HG02938 (cell line): ENCODE results near the gene COL13A1.

Experiments
- ATAC-seq: cut with Tn5 transposase; IDR thresholded peaks from one replicate; pipeline ENCODE4 v1.9.1; 2021; ENCODE audit warnings: mild to moderate bottlenecking, moderate library complexity; ENCODE audit not compliant: unreplicated experiment

The COL13A1 gene

DNA sequence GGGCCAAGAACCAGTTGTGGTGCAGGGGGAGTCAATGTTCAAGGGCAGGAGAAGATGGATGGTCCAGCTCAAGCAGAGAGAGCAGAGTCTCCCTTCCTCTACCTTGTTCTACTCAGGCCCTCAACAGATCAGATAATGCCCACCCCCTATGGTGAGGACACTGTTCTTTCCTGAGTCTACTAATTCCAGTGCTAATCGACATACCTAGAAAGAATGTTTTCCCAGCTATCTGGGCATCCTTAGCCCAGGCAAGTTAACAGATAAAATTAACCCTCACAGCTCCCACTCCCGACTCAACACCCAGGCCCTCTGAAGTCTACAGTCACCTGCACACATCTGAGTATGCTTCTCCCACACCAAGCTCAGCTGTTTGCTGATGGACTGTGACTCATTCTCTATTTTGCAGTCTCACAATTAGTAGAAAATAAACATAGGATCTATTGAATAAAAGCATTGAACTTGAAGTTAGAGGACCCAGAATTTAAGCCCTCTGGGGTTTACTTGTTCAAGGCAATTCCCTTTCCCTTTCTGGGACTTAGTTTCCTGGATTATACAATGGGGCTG, 17.1 kb downstream of the COL13A1 start:
- ATAC-seq: no peak

DNA sequence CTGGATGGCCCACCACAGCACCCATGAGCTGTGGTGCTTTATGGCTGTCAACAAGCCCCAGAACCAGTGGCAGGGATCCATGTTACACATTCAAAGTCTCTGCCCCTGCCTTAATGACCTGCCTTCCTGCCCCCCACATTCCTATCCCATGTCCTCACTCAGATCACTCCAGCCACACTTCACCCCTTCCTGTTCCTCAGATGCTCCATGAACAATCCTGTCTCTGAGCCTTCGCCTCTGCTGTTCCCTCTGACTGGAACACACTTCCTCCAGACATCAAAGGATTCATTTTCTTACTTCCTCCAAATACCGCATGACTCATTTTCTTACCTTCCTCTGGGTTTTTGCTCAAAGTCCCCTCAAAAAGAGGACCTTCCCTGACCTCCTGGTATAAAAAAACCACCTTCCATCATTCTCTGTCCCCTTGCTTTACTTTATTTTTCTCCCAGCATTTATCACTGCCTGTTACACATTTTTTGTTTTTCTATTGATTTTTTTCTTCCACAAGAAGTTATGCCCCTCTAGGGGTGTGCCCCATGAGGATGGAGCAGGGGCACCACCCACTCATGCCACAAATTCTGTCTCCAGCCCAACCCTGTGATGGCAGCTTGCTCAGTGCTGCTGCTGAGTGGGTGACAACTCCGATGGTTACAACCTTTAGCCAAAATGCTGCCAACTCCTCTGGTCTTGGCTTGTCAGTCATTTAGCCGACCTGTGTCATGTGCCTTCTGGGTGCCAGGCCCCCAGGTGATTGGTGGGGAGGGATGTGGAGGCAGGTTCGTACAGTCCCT, 18.2 kb downstream of the COL13A1 start:
- ATAC-seq: no peak

- ATAC-seq: no peak
Observed at GRCh38 chr10:69820817-69821216, 19.1 kb downstream of the COL13A1 start.

- no peak for ATAC-seq
Observed at GRCh38 chr10:69825604-69826003, 23.9 kb downstream of the COL13A1 start.

GRCh38 chr10:69826094-69826493, 24.4 kb downstream of the COL13A1 start:
- no peak for ATAC-seq

DNA sequence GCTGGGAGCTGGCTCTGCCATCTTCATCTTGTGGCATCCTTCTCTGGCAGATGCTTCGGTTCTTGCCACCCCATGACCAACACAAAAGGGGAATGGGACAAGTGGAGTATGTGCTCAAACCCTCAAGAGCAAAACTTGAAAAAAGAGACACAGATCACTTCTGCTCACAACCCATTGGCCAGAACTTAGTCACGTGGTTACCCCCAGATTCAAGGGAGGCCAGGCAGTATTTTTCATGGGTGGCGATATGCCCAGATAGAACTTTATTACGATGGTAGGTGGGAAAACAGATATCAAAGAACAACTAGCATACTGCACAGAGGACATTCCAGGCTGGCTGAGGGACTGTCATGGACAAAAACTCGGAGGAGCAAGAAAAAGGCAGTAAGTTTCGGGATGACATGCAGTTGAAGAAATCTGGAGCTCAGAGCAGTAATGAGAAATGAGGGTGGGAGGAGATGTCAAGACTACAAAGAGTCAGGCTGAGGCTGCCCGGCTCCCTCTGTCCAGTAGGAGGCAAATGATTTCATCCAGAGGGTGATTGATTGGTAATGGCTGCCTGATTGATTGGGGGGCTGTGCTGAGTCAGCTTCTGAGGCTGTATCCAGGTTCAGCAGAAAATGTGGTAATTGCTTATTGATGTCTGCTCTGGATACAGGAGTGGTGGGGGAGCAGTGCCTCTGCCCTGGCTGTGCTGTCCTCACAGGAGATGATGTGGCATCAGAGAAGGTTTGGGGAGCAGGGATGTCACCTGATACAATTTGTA, 25.3 kb downstream of the COL13A1 start:
- ATAC-seq: no peak

DNA sequence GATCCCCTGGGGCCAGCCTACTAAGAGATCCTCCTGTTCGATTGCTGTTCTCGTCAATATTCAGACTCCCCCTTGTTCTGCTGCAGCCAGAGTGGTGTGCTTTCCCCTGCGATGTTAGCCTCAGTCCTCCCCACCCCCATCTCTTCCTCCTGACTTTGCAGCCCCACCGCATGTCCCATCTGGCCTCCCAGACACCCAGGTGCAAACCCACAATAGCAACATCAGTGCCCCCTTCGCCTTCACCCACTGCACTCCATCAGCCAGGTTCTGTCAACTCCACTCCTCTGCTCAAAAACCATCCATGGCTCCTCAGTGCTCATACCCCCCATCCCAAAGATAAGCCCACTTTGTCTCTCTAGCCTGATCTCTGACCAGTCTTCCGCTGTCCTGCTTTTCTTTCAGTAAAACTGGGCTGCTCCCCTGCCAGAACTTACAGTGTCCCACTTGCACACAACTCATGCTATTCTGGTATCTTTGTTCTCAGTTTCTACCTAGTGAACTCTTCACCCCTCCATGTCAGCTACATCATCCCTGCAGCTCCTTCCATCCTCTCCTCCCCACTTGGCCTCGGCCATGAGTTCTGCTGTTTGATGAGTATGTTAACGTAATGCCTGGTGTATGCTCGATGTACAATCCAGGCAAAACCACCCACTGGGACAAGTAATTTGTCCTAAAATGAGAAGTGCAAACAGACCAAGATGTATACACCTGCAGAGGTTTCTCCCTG, 26.6 kb downstream of the COL13A1 start:
- no peak for ATAC-seq

DNA sequence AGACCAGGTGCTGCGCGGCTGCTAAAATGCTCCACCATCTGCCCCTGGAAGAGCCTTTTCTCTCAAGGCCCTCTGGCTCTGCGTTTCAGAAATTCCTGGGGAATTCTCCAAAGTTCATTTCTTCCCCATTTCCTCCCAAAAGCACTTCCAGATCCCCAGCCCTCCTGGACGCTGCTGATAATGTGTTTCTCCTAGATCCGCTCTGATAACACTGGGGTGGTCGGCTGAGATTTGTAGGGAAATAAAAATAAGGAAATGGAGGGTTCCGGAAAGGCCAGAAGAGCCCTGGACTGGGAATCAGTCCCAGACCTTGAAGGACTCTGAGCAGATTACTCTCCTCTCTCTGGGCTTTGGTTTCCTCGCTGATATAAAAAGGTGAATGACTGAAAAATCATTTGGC, 28.1 kb downstream of the COL13A1 start:
- ATAC-seq: no peak

DNA sequence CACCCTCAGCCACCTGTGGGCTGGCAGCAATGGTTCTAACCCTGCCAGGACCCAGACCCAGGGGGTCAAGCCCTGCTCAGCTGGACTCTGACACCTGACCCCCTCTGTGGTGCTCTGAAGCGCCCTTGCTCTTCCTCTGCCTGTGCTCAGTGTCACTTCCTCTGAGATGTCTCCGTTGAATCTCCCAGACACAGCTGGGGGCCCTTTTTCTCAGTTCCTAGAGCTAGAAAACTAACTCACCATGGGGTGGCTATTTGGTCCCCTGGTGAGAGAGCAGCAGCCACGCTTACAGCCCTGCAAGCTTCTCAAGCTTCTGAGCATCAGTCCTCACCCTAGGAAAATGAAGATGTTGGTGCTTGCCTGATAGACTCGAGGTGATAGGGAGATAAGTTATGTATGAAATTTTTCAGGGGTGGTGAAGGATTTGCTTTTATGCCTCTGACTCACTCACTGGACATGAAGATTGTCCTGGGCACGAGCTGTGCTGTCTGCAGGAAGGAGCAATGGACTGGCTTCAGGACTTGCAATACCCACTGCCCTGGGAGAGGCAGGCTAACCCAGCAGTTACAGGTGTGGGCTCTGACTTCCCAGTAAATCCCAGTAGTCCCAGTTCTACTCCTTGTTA, 29.6 kb downstream of the COL13A1 start:
- ATAC-seq: no peak

DNA sequence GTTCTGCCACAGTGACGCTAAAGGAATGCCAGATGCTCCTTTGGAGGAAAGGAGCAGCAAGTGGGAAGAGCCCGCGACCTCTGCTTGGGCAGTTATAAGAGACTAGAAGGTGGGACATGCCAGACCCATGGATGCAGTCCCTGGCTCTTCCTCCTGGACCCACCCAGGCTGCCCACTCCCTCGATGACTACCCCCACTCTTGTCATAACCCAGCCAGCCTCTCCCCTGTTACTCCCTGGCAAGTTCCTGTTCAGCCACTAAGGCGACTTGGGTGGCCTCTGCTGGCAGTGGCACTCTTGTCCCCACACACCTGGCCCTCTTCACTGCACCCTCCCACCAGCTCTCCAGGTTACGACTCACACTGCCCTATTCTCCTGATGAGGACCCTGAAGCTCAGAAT, 33.5 kb downstream of the COL13A1 start:
- no peak for ATAC-seq

GRCh38 chr10:69835875-69836730, 34.4 kb downstream of the COL13A1 start:
- ATAC-seq: no peak

- no peak for ATAC-seq
Observed at GRCh38 chr10:69836731-69837030, 35.0 kb downstream of the COL13A1 start.

DNA sequence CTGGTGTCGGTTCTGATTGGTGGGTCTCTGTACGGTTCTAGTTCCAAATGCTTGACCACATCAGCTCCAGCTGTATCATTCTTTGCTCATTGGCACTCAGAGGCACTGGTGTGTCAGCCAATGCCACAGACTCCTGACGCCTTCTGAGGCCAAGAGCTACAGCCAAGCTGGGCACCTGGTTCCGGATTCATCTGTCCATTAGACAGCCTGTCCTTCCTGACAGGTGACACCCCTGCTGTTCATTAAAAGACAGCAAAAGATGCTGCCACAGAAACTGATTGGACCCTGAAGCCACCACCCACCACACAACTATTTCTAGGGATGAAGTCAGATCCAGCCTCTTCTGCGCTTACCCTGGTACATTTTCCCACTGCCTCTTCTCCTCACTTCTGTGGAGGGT, 35.6 kb downstream of the COL13A1 start:
- ATAC-seq: no peak

DNA sequence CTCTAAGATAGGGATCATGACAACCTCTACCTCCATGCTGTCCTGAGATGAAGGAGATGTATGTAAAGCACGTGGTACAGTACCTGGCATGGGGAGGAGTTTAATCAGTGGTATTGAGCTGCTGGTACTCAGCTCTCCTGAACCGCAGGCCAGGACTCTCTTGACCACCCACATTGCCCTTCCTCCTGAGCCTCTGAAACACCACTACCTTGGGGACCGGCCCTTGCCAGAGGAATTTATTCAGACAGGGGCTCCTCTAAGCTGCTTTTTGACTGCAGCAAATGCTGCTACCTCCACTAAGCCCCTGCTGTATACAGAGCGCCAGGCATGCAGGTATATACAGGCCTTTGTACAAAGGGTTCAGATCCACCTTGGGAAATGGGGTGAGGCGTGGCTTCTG, 36.7 kb downstream of the COL13A1 start:
- no peak for ATAC-seq

- no peak for ATAC-seq
Observed at GRCh38 chr10:69838853-69839252, 37.1 kb downstream of the COL13A1 start.

DNA sequence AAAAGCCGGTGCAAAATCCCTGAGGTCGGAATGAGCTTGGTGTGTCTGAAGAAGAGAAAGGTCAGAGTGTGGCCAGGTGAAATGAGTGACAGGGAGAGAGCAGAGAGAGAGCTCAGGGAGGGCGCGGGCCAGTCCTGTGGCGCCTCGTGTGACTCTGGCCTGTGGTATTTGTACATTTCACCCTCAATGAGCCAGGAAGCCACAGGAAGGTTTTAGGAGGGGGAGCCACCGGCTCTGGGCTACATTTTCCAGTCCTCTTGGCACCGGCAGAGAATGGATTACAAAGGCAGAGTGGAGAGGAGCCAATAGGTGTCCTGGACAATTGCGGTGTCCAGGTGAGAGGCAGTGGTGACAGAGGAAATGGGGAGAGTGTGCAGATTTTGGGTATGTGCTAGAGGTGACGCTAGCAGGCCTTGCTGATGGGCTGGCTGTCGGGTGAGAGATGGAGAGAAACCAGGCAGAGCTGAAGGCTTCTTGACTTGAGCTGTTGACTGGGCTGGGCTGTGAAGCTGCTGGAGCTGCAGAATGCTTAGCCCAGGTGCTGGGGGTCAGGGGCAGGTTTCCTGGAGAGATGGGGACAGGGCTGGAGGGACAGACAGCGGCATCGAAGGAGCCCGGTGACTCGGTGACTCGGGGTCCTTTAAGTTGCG, 38.1 kb downstream of the COL13A1 start:
- ATAC-seq: no peak

GRCh38 chr10:69840773-69841172, 39.1 kb downstream of the COL13A1 start:
- no peak for ATAC-seq

DNA sequence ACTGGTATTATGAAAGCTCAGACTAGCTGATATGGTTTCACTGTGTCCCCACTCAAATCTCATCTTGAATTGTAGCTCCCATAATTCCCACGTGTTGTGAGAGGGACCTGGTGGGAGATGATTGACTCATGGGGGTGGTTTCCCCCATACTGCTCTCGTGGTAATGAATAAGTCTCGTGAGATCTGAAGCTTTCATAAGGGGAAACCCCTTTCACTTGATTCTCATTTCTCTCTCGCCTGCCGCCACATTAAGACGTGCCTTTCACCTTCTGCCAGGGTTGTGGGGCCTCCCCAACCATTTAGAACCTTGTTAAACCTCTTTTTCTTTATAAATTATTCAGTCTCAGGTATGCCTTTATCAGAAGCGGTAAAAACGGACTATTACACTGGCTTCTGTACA, 40.3 kb downstream of the COL13A1 start:
- ATAC-seq: no peak

- ATAC-seq: no peak
Observed at GRCh38 chr10:69842882-69843281, 41.2 kb downstream of the COL13A1 start.

DNA sequence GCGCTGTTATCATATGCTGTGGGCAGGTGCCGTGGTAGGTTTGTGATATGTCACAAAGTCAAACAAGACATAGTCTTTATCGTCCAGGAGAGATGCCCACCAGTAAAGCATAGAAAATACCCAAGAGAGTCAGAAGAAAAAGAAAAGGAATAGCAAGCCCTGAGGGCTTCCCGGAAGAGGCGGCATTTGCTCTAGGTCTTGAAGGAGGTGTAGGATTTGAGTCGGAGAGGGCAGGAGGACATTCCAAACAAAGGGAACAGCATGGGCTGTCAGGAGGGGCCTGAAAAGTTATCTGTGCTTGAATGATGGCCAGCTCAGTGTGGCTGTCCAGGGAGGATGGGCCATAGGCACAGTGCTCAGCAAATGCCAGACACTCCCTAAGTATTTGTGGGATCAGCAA, 42.2 kb downstream of the COL13A1 start:
- ATAC-seq: no peak
